Measurements from ENCODE around the gene LPIN3.

LPIN3 gene

GRCh38 chr20:41352106-41352505, 11.5 kb downstream of the LPIN3 start:
- peak; percentile 22 for DNase-seq

GRCh38 chr20:41352666-41353065, 12.0 kb downstream of the LPIN3 start:
- peak; percentile 20 for DNase-seq

- DNase-seq: no peak
These were observed 12.9 kb downstream of the LPIN3 start for GRCh38 chr20:41353530-41353929.

GRCh38 chr20:41355192-41355591, 14.6 kb downstream of the LPIN3 start:
- DNase-seq: peak; percentile 21

GRCh38 chr20:41355598-41356203, 15.1 kb downstream of the LPIN3 start:
- DNase-seq: peak; percentile 21

GRCh38 chr20:41356951-41357350, 16.3 kb downstream of the LPIN3 start:
- DNase-seq: peak; percentile 36

- DNase-seq: peak; percentile 35
These were observed 17.0 kb downstream of the LPIN3 start for GRCh38 chr20:41357424-41358163.

GRCh38 chr20:41358230-41358629, 17.6 kb downstream of the LPIN3 start:
- DNase-seq: no peak

- DNase-seq: no peak
These were observed 18.1 kb downstream of the LPIN3 start for GRCh38 chr20:41358717-41359116.

GRCh38 chr20:41359541-41360011, 19.0 kb downstream of the LPIN3 start:
- peak; percentile 54 for DNase-seq

GRCh38 chr20:41360831-41361756, 20.5 kb downstream of the LPIN3 start:
- peak; percentile 35 for DNase-seq

GRCh38 chr20:41361757-41362747, 21.4 kb downstream of the LPIN3 start:
- DNase-seq: no peak

- peak; percentile 25 for DNase-seq
These were observed 22.1 kb downstream of the LPIN3 start for GRCh38 chr20:41362748-41363140.

- peak; percentile 16 for DNase-seq
These were observed 23.0 kb downstream of the LPIN3 start for GRCh38 chr20:41363601-41364000.

GRCh38 chr20:41364236-41364855, 23.7 kb downstream of the LPIN3 start:
- peak; percentile 26 for DNase-seq

- DNase-seq: peak; percentile 19
These were observed 24.5 kb downstream of the LPIN3 start for GRCh38 chr20:41364967-41365765.

- DNase-seq: peak; percentile 70
These were observed 25.3 kb downstream of the LPIN3 start for GRCh38 chr20:41365777-41366545.

GRCh38 chr20:41366546-41367392, 26.1 kb downstream of the LPIN3 start, which contains the start of gene EMILIN3:
EMILIN3 (minus strand) TSS chr20:41366818; CDS start chr20:41366634, 184 bp downstream.
- peak; percentile 64 for DNase-seq

- no peak for DNase-seq
These were observed 26.7 kb downstream of the LPIN3 start for GRCh38 chr20:41367393-41367695.
